HG02678 (cell line): ENCODE data around the gene ACBD4.
"Not testable (repeated sequence)": the region's sequence is repeated elsewhere in the genome, so short reads cannot be mapped to it uniquely, and the experiment has no call there.

Experiments used
- ATAC-seq: cut with Tn5 transposase; IDR thresholded peaks from one replicate; pipeline ENCODE4 v1.9.1; 2021; ENCODE audit warnings: mild to moderate bottlenecking, moderate library complexity; ENCODE audit not compliant: unreplicated experiment

The ACBD4 gene

GRCh38 chr17:45117848-45118646 is 17.4 kb upstream of the ACBD4 start:
- no peak for ATAC-seq

GRCh38 chr17:45118691-45119090 is 16.8 kb upstream of the ACBD4 start:
- ATAC-seq: no peak

- ATAC-seq: no peak
These were observed 15.5 kb upstream of the ACBD4 start for GRCh38 chr17:45119964-45120363.

- ATAC-seq: no peak
These were observed 14.9 kb upstream of the ACBD4 start for GRCh38 chr17:45120558-45120957.

GRCh38 chr17:45121055-45121454 is 14.4 kb upstream of the ACBD4 start:
- ATAC-seq: no peak

- no peak for ATAC-seq
These were observed 12.3 kb upstream of the ACBD4 start for GRCh38 chr17:45123076-45123770.

GRCh38 chr17:45123930-45124796 is 11.3 kb upstream of the ACBD4 start:
- ATAC-seq: no peak

- ATAC-seq: not testable (repeated sequence)
These were observed 10.7 kb upstream of the ACBD4 start for GRCh38 chr17:45124797-45125122.

GRCh38 chr17:45125509-45125908 is 10.0 kb upstream of the ACBD4 start:
- ATAC-seq: no peak

- ATAC-seq: no peak
These were observed 8.3 kb upstream of the ACBD4 start for GRCh38 chr17:45127207-45127547.

GRCh38 chr17:45127548-45128300 is 7.8 kb upstream of the ACBD4 start:
- ATAC-seq: no peak

GRCh38 chr17:45128331-45128730 is 7.2 kb upstream of the ACBD4 start:
- no peak for ATAC-seq

- no peak for ATAC-seq
These were observed 6.5 kb upstream of the ACBD4 start for GRCh38 chr17:45128989-45129388.

GRCh38 chr17:45129426-45129939 is 6.0 kb upstream of the ACBD4 start:
- ATAC-seq: no peak

- no peak for ATAC-seq
These were observed 5.4 kb upstream of the ACBD4 start for GRCh38 chr17:45129940-45130680.

- ATAC-seq: no peak
These were observed 4.5 kb upstream of the ACBD4 start for GRCh38 chr17:45130681-45131615.

GRCh38 chr17:45131616-45132319 is 3.7 kb upstream of the ACBD4 start:
- no peak for ATAC-seq

- no peak for ATAC-seq
These were observed 3.2 kb upstream of the ACBD4 start, which contains the start of gene PLCD3 for GRCh38 chr17:45132320-45132571. TSS of gene PLCD3 (minus strand) at chr17:45132515. CDS start at chr17:45132410, 105 bp downstream.
